Activated B cell treated with CpG ODN at 0.5 μM for 24 hours (primary cell): Measurements from ENCODE around the gene NFASC. TPM values are rescaled to one million over a fixed set of nuclear protein-coding genes. Genes with fewer than 3 reads are reported as not detected.

Source experiments
- ATAC-seq: fragments of 200-7000 bp; cut with Tn5 transposase; one replicate; pipeline ENCODE4 v1.10.0; 2021; ENCODE audit warnings: low read depth, mild to moderate bottlenecking, moderate library complexity
- CTCF ChIA-PET: fragments of 350-600 bp; sonication (Branson Sonifier 250); formaldehyde crosslinking; loops from one replicate; lab custom pipeline; 2021; ENCODE audit warnings: antibody characterized with exemption; lab: Charles Lee
- POLR2A ChIA-PET: fragments of 350-600 bp; sonication (Branson Sonifier 250); formaldehyde crosslinking; loops from one replicate; lab custom pipeline; 2021; ENCODE audit warnings: antibody characterized with exemption; lab: Charles Lee
- DNase-seq: peaks from one replicate; pipeline ENCODE4 v3.0.0; 2022
- H3K27ac Mint-ChIP-seq: one replicate; pipeline ENCODE4 v1.8.0; 2020; ENCODE audit warnings: mixed read lengths
- H3K27me3 Mint-ChIP-seq: one replicate; pipeline ENCODE4 v1.8.0; 2021; ENCODE audit warnings: mixed read lengths
- H3K36me3 Mint-ChIP-seq: one replicate; pipeline ENCODE4 v1.8.0; 2021; ENCODE audit warnings: low read depth, mixed read lengths
- H3K4me1 Mint-ChIP-seq: one replicate; pipeline ENCODE4 v1.8.0; 2021; ENCODE audit warnings: mixed read lengths
- H3K4me3 Mint-ChIP-seq: one replicate; pipeline ENCODE4 v1.8.0; 2020; ENCODE audit warnings: mild to moderate bottlenecking, mixed read lengths
- H3K9me3 Mint-ChIP-seq: one replicate; pipeline ENCODE4 v1.8.0; 2020; ENCODE audit warnings: mixed read lengths
- CTCF ChIP-seq: fragments of 200-600 bp; IDR thresholded peaks from one replicate; pipeline ENCODE4 v1.8.0; 2022; ENCODE audit warnings: antibody characterized with exemption, mild to moderate bottlenecking
- intact Hi-C: fragments of 100-400 bp; cut with micrococcal nuclease; formaldehyde crosslinking; loops from one replicate; pipeline ENCODE4 v1.15.1; 2024
- total RNA-seq: library from RNA; stranded (reverse); gene quantifications from 2 replicates; pipeline ENCODE4 v1.2.3, GENCODE V29; 2022

NFASC gene
- total RNA-seq, 1 donor from 2014 or later: 0.07 TPM

GRCh38 chr1:204925701-204926100 lies 55.0 kb downstream of the NFASC start:
- DNase-seq: no peak
- Mint-ChIP-seq H3K4me3 (no peak overlapping the region), H3K27me3 (peaks cover 8% of the 10 kb centered on the region), H3K36me3 (no peaks in the 10 kb centered on the region), H3K4me1 (no peaks in the 10 kb centered on the region), H3K9me3 (no peaks in the 10 kb centered on the region), H3K27ac (no peak overlapping the region)
- no peak for TF ChIP-seq CTCF
- CTCF ChIA-PET: no interaction called here
- POLR2A ChIA-PET: no interaction called here
- intact Hi-C loops: no loop called here
- no peak for ATAC-seq

- Mint-ChIP-seq H3K9me3 (no peaks in the 10 kb centered on the region), H3K36me3 (no peaks in the 10 kb centered on the region), H3K4me1 (no peaks in the 10 kb centered on the region), H3K27me3 (peaks cover 6% of the 10 kb centered on the region), H3K4me3 (no peak overlapping the region), H3K27ac (no peak overlapping the region)
- TF ChIP-seq CTCF: no peak
- no peak for DNase-seq
- POLR2A ChIA-PET: no interaction called here
- CTCF ChIA-PET: no interaction called here
- ATAC-seq: no peak
- intact Hi-C loops: no loop called here
These were observed 57.3 kb downstream of the NFASC start for GRCh38 chr1:204927673-204928641.

- CTCF ChIA-PET: no interaction called here
- POLR2A ChIA-PET: no interaction called here
- intact Hi-C loops: no loop called here
- H3K4me1 Mint-ChIP-seq: no peaks in the 10 kb centered on the region
- H3K36me3 Mint-ChIP-seq: no peaks in the 10 kb centered on the region
- no peaks in the 10 kb centered on the region for H3K9me3 Mint-ChIP-seq
- TF ChIP-seq CTCF: no peak
- DNase-seq (no peak), ATAC-seq (no peak)
- H3K4me3 Mint-ChIP-seq: no peak overlapping the region
- H3K27ac Mint-ChIP-seq: no peak overlapping the region
- peaks cover 4% of the 10 kb centered on the region for H3K27me3 Mint-ChIP-seq
These were observed 58.2 kb downstream of the NFASC start for GRCh38 chr1:204928671-204929486.

- intact Hi-C loops: no loop called here
- ChIA-PET POLR2A (no interaction called here), CTCF (no interaction called here)
- Mint-ChIP-seq H3K4me3 (no peak overlapping the region), H3K4me1 (no peaks in the 10 kb centered on the region), H3K9me3 (no peaks in the 10 kb centered on the region), H3K36me3 (no peaks in the 10 kb centered on the region), H3K27me3 (peaks cover 4% of the 10 kb centered on the region), H3K27ac (no peak overlapping the region)
- ATAC-seq: no peak
- TF ChIP-seq CTCF: no peak
- DNase-seq: no peak
These were observed 59.0 kb downstream of the NFASC start for GRCh38 chr1:204929487-204930154.

- TF ChIP-seq CTCF: no peak
- CTCF ChIA-PET: no interaction called here
- Mint-ChIP-seq H3K4me1 (no peaks in the 10 kb centered on the region), H3K27me3 (peaks cover 4% of the 10 kb centered on the region), H3K9me3 (no peaks in the 10 kb centered on the region), H3K4me3 (no peak overlapping the region), H3K36me3 (no peaks in the 10 kb centered on the region), H3K27ac (no peak overlapping the region)
- POLR2A ChIA-PET: no interaction called here
- intact Hi-C loops: no loop called here
- ATAC-seq (no peak), DNase-seq (no peak)
These were observed 59.5 kb downstream of the NFASC start for GRCh38 chr1:204930155-204930523.
